Measurements from ENCODE around the gene MCCD1.

The MCCD1 gene

DNA sequence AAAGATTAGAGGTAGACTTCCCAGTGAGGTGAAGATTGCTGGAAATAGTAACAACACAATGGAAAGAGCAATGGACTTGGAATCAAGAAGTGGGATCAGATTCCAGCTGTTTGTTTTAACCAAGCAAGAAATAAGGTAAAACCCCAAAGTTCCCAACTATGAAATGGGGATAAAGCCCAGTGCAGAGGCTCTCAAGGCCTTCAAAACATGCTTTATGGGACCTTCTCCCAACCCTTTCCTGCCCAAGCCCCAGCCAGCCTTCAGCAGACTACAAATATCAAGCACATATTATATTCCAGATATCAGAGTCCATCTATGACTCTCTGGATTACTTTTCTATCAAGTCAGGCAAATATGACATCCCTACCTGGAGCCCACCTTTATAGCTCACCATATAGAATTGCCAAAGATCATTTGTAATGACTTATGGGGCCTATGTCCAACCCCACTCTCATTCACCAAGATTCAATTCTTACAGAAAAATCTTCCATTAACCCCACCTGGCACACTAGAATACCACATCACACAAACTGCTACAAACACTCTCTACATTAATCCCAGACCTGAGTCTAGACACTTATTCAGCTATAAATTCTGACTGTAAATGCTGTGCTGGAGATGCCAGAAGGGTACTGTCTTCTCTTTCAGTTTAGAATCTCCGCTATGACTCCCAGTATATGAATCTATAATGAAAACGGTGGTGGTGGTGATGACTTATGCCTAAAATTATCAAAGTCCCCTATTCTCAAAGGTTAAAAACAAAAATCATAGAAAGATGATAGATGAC is 7.0 kb downstream of the MCCD1 start:
- no peak for TF ChIP-seq EZH2phosphoT487 (IDR thresholded peaks at IDR 0.05; ENCODE audit: borderline replicate concordance)
- TF ChIP-seq, protein P1, sequence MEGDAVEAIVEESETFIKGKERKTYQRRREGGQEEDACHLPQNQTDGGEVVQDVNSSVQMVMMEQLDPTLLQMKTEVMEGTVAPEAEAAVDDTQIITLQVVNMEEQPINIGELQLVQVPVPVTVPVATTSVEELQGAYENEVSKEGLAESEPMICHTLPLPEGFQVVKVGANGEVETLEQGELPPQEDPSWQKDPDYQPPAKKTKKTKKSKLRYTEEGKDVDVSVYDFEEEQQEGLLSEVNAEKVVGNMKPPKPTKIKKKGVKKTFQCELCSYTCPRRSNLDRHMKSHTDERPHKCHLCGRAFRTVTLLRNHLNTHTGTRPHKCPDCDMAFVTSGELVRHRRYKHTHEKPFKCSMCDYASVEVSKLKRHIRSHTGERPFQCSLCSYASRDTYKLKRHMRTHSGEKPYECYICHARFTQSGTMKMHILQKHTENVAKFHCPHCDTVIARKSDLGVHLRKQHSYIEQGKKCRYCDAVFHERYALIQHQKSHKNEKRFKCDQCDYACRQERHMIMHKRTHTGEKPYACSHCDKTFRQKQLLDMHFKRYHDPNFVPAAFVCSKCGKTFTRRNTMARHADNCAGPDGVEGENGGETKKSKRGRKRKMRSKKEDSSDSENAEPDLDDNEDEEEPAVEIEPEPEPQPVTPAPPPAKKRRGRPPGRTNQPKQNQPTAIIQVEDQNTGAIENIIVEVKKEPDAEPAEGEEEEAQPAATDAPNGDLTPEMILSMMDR (conservative IDR thresholded peaks at IDR 0.05; ENCODE audit: low read length) = no peak
- Histone ChIP-seq H3K79me2 (ENCODE audit: insufficient read depth, low read length) (peaks cover 100% of the 10 kb centered on the region), H2AFZ (ENCODE audit: low read length) (no peak overlapping the region), H3K9me3 (ENCODE audit: insufficient read depth, low read depth, low read length) (no peaks in the 10 kb centered on the region), H4K20me1 (ENCODE audit: insufficient read depth, low read length, poor library complexity, severe bottlenecking) (peaks cover 100% of the 10 kb centered on the region), H3K4me2 (ENCODE audit: low read depth, low read length, poor library complexity, severe bottlenecking) (peak overlapping the region; percentile 98), H3K4me3 (ENCODE audit: low read length, poor library complexity, severe bottlenecking) (peak overlapping the region; percentile 94), H3K36me3 (ENCODE audit: insufficient read depth, low read length) (peaks cover 93% of the 10 kb centered on the region), H3F3A (ENCODE audit: low read depth) (no peaks in the 10 kb centered on the region), H3K9me2 (replicated peaks; ENCODE audit: low read depth, low read length) (no peaks in the 10 kb centered on the region), H3K9ac (ENCODE audit: low read depth, low read length, poor library complexity, severe bottlenecking) (peak overlapping the region; percentile 19), H3K27me3 (ENCODE audit: insufficient read depth, low read length, poor library complexity, severe bottlenecking) (peaks cover 2% of the 10 kb centered on the region), H3K4me1 (ENCODE audit: insufficient read depth, low read length, poor library complexity, severe bottlenecking) (peaks cover 53% of the 10 kb centered on the region)

DNA sequence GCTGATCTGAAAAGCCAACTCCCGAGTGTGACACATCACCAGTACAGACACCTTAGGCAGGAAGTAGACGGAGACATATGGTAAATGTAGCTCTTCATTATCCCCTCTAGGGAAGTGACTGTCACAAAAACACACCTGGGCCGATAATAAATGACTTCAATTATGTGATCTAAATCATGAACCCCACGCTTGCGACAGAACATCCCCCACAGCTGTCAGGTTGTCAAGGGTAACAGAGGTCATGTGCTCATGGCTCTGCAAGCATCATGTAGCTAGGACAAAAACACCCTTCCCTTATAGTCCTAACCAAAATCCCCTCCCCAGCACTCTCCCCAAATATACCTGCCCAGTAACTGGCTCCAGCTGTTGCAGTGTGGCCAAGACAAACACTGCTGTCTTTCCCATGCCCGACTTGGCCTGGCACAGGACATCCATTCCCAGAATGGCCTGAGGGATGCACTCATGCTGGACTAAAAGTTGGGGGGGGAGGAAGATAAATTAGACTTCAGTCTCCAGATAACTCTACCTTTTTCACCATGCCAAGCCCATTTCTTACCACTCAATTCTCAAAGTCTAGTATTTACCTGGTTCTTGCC is 10.1 kb downstream of the MCCD1 start:
- Histone ChIP-seq H3K27me3 (ENCODE audit: insufficient read depth, low read length, poor library complexity, severe bottlenecking) (peaks cover 13% of the 10 kb centered on the region), H2AFZ (ENCODE audit: low read length) (no peak overlapping the region), H3F3A (ENCODE audit: low read depth) (no peaks in the 10 kb centered on the region; the same call in 1 of the 2 replicates), H3K9me2 (replicated peaks; ENCODE audit: low read depth, low read length) (no peaks in the 10 kb centered on the region), H3K4me1 (ENCODE audit: insufficient read depth, low read length, poor library complexity, severe bottlenecking) (peaks cover 48% of the 10 kb centered on the region), H3K4me3 (ENCODE audit: low read length, poor library complexity, severe bottlenecking) (peak overlapping the region; percentile 94), H3K9me3 (ENCODE audit: insufficient read depth, low read depth, low read length) (no peaks in the 10 kb centered on the region), H3K36me3 (ENCODE audit: insufficient read depth, low read length) (peaks cover 64% of the 10 kb centered on the region), H3K9ac (ENCODE audit: low read depth, low read length, poor library complexity, severe bottlenecking) (peak overlapping the region; percentile 99), H4K20me1 (ENCODE audit: insufficient read depth, low read length, poor library complexity, severe bottlenecking) (peaks cover 82% of the 10 kb centered on the region), H3K4me2 (ENCODE audit: low read depth, low read length, poor library complexity, severe bottlenecking) (peak overlapping the region; percentile 98), H3K79me2 (ENCODE audit: insufficient read depth, low read length) (peaks cover 96% of the 10 kb centered on the region)
- no peak for TF ChIP-seq EZH2phosphoT487 (IDR thresholded peaks at IDR 0.05; ENCODE audit: borderline replicate concordance)
- TF ChIP-seq, protein P1 (conservative IDR thresholded peaks at IDR 0.05; ENCODE audit: low read length) = no peak

DNA sequence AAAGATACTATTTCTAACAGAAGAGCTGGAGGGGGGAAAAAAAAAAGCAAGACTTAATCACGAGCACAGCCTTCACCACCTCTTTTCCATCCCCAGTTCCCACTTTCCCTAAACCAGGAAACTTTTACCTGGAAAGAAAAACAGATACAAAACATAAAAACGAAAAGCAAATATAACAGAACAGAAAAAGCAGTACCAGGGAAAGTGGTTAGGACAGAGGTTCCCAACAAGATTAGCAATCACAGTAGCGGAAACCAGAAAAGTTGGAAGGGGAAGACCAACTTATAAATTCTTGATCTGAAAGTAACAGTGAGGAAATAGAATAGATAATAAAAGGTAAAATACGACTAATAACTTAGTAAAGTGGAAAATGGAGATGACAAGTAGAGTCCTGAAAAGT is 11.9 kb downstream of the MCCD1 start:
- Histone ChIP-seq H3K79me2 (ENCODE audit: insufficient read depth, low read length) (peaks cover 87% of the 10 kb centered on the region), H3F3A (ENCODE audit: low read depth) (no peaks in the 10 kb centered on the region; the same call in 1 of the 2 replicates), H3K4me3 (ENCODE audit: low read length, poor library complexity, severe bottlenecking) (peak overlapping the region; percentile 94), H3K9me2 (replicated peaks; ENCODE audit: low read depth, low read length) (no peaks in the 10 kb centered on the region), H4K20me1 (ENCODE audit: insufficient read depth, low read length, poor library complexity, severe bottlenecking) (peaks cover 65% of the 10 kb centered on the region), H3K27me3 (ENCODE audit: insufficient read depth, low read length, poor library complexity, severe bottlenecking) (peaks cover 13% of the 10 kb centered on the region), H3K9ac (ENCODE audit: low read depth, low read length, poor library complexity, severe bottlenecking) (peak overlapping the region; percentile 99), H2AFZ (ENCODE audit: low read length) (no peak overlapping the region), H3K36me3 (ENCODE audit: insufficient read depth, low read length) (peaks cover 47% of the 10 kb centered on the region), H3K4me1 (ENCODE audit: insufficient read depth, low read length, poor library complexity, severe bottlenecking) (peaks cover 39% of the 10 kb centered on the region), H3K9me3 (ENCODE audit: insufficient read depth, low read depth, low read length) (no peaks in the 10 kb centered on the region), H3K4me2 (ENCODE audit: low read depth, low read length, poor library complexity, severe bottlenecking) (peak overlapping the region; percentile 98)
- no peak for TF ChIP-seq EZH2phosphoT487 (IDR thresholded peaks at IDR 0.05; ENCODE audit: borderline replicate concordance)
- TF ChIP-seq, protein P1 (conservative IDR thresholded peaks at IDR 0.05; ENCODE audit: low read length) = no peak

Measured in Loucy (cell line).